IMR-90 (cell line): ENCODE data around the gene ZNF580. TPM values are rescaled to one million over a fixed set of nuclear protein-coding genes. Genes with fewer than 3 reads are reported as not detected.

Experiments used
- ATAC-seq: fragments of 200-7000 bp; cut with Tn5 transposase; 2 replicates; pipeline ENCODE4 v1.9.1; 2020; ENCODE audit warnings: low read depth, mild to moderate bottlenecking, moderate library complexity
- BruUV-seq: library from RNA; stranded (reverse); fragments of 400-500 nt; replicated peaks from 2 replicates; lab custom pipeline; 2021; lab: Mats Ljungman, UMichigan
- CTCF ChIA-PET: fragments of 300-600 bp; formaldehyde crosslinking; extraction: SDS; loops from one replicate; lab custom pipeline; 2021; ENCODE audit warnings: antibody characterized with exemption; lab: Yijun Ruan, JAX
- POLR2A ChIA-PET: fragments of 300-600 bp; sonication (Branson Sonifier 250); formaldehyde crosslinking; loops from one replicate; lab custom pipeline; 2022; ENCODE audit warnings: antibody characterized with exemption; ENCODE audit not compliant: unreplicated experiment; lab: Charles Lee
- DNase-seq: peaks from one replicate; pipeline ENCODE4 v3.0.0; 2013
- H2AFZ ChIP-seq: replicated peaks from 2 replicates; pipeline ENCODE3; 2013; ENCODE audit warnings: low read length, mild to moderate bottlenecking; ENCODE audit not compliant: poor library complexity
- H2AK5ac ChIP-seq: 2 replicates; pipeline ENCODE4 v1.6.1; 2013; ENCODE audit warnings: low read depth, low read length, inconsistent platforms
- H2AK9ac ChIP-seq: replicated peaks from 2 replicates; pipeline ENCODE3; 2013; ENCODE audit warnings: mild to moderate bottlenecking, low read depth, low read length, moderate library complexity; ENCODE audit not compliant: poor library complexity
- H2BK120ac ChIP-seq: 2 replicates; pipeline ENCODE4 v1.6.1; 2013; ENCODE audit warnings: low read depth, low read length, inconsistent platforms
- H2BK15ac ChIP-seq: 3 replicates; pipeline ENCODE4 v1.6.1; 2013; ENCODE audit warnings: low read depth, low read length, inconsistent platforms
- H2BK20ac ChIP-seq: 2 replicates; pipeline ENCODE4 v1.6.1; 2013; ENCODE audit warnings: low read depth, mild to moderate bottlenecking, inconsistent platforms, low read length, moderate library complexity
- H2BK5ac ChIP-seq: 2 replicates; pipeline ENCODE4 v1.6.1; 2013; ENCODE audit warnings: mild to moderate bottlenecking, low read depth, low read length, inconsistent platforms; ENCODE audit not compliant: poor library complexity, severe bottlenecking
- H3K14ac ChIP-seq: replicated peaks from 2 replicates; pipeline ENCODE4 v1.6.1; 2013; ENCODE audit warnings: low read depth, low read length, inconsistent platforms
- H3K18ac ChIP-seq: 2 replicates; pipeline ENCODE4 v1.6.1; 2013; ENCODE audit warnings: low read depth, low read length, control low read depth
- H3K23ac ChIP-seq: 2 replicates; pipeline ENCODE4 v1.6.1; 2013; ENCODE audit warnings: low read depth, low read length, inconsistent platforms
- H3K27ac ChIP-seq: 2 replicates; pipeline ENCODE4 v1.5.1; 2013; ENCODE audit warnings: mild to moderate bottlenecking, control low read depth, low read length; ENCODE audit not compliant: insufficient read depth
- H3K27me3 ChIP-seq: 2 replicates; pipeline ENCODE4 v1.6.1; 2013; ENCODE audit warnings: low read length; ENCODE audit not compliant: control insufficient read depth, insufficient read depth
- H3K36me3 ChIP-seq: 2 replicates; pipeline ENCODE4 v1.6.1; 2013; ENCODE audit warnings: low read length, mixed read lengths; ENCODE audit not compliant: control insufficient read depth, insufficient read depth
- H3K4ac ChIP-seq: 2 replicates; pipeline ENCODE4 v1.6.1; 2013; ENCODE audit warnings: low read depth, low read length, inconsistent platforms
- H3K4me1 ChIP-seq: 2 replicates; pipeline ENCODE4 v1.6.1; 2013; ENCODE audit warnings: low read length, mixed read lengths; ENCODE audit not compliant: control insufficient read depth, insufficient read depth
- H3K4me2 ChIP-seq: 2 replicates; pipeline ENCODE4 v1.6.1; 2013; ENCODE audit warnings: low read depth, mild to moderate bottlenecking, control low read depth, low read length, moderate library complexity
- H3K4me3 ChIP-seq: 2 replicates; pipeline ENCODE4 v1.5.1; 2013; ENCODE audit warnings: low read depth, mild to moderate bottlenecking, control low read depth, low read length, moderate library complexity; ENCODE audit not compliant: insufficient read depth
- H3K56ac ChIP-seq: 2 replicates; pipeline ENCODE4 v1.6.1; 2013; ENCODE audit warnings: low read length, inconsistent platforms; ENCODE audit not compliant: insufficient read depth; ENCODE audit errors: extremely low read depth
- H3K79me1 ChIP-seq, 2 experiments: 2 replicates each; pipeline ENCODE4 v1.6.1; 2013; ENCODE audit warnings: low read length in 2 of 2, inconsistent platforms in 1 of 2, low read depth in 1 of 2
- H3K9ac ChIP-seq: 2 replicates; pipeline ENCODE4 v1.6.1; 2013; ENCODE audit warnings: low read depth, low read length, control low read depth
- H3K9me1 ChIP-seq: 2 replicates; pipeline ENCODE4 v1.6.1; 2013; ENCODE audit warnings: low read length, inconsistent platforms; ENCODE audit not compliant: insufficient read depth
- H3K9me3 ChIP-seq: 2 replicates; pipeline ENCODE4 v1.6.1; 2013; ENCODE audit warnings: low read length; ENCODE audit not compliant: control insufficient read depth, insufficient read depth
- H4K20me1 ChIP-seq: 2 replicates; pipeline ENCODE4 v1.6.1; 2013; ENCODE audit warnings: low read length, inconsistent platforms; ENCODE audit not compliant: insufficient read depth
- H4K5ac ChIP-seq: 2 replicates; pipeline ENCODE4 v1.6.1; 2013; ENCODE audit warnings: mild to moderate bottlenecking, low read depth, low read length, control low read depth
- H4K8ac ChIP-seq, 2 experiments: 2 replicates each; pipeline ENCODE4 v1.6.1; 2013; ENCODE audit warnings: low read depth in 2 of 2, low read length in 2 of 2, control low read depth in 1 of 2, inconsistent platforms in 1 of 2
- H4K91ac ChIP-seq: 2 replicates; pipeline ENCODE4 v1.6.1; 2013; ENCODE audit warnings: low read depth, low read length, inconsistent platforms; ENCODE audit not compliant: insufficient read depth
- CEBPB ChIP-seq: IDR thresholded peaks from 2 replicates; pipeline ENCODE4 v1.6.1; 2012; ENCODE audit warnings: low read depth, low read length, improper control_type of control experiment
- FOS ChIP-seq: fragments of 150-350 bp; IDR thresholded peaks from 2 replicates; pipeline ENCODE4 v1.6.1; 2016; ENCODE audit warnings: low read depth, low read length
- MAFK ChIP-seq: IDR thresholded peaks from 2 replicates; pipeline ENCODE4 v1.6.1; 2012; ENCODE audit warnings: low read depth, low read length, improper control_type of control experiment
- MXI1 ChIP-seq: IDR thresholded peaks from 2 replicates; pipeline ENCODE4 v1.6.1; 2012; ENCODE audit warnings: low read depth, mild to moderate bottlenecking, low read length, moderate library complexity, borderline replicate concordance
- RAD21 ChIP-seq: IDR thresholded peaks from 2 replicates; pipeline ENCODE4 v1.6.1; 2012; ENCODE audit warnings: low read length, improper control_type of control experiment
- RCOR1 ChIP-seq: IDR thresholded peaks from 2 replicates; pipeline ENCODE4 v1.6.1; 2012; ENCODE audit warnings: mild to moderate bottlenecking, low read length, improper control_type of control experiment; ENCODE audit not compliant: insufficient replicate concordance
- RFX5 ChIP-seq: IDR thresholded peaks from 2 replicates; pipeline ENCODE4 v1.8.0; 2012; ENCODE audit warnings: low read depth, mild to moderate bottlenecking, low read length, moderate library complexity
- SMC3 ChIP-seq: fragments of 150-350 bp; IDR thresholded peaks from 2 replicates; pipeline ENCODE4 v1.6.1; 2016; ENCODE audit warnings: low read depth, mild to moderate bottlenecking, antibody characterized with exemption, low read length, moderate library complexity
- WGBS, 2 experiments: methylation state at CpG; one replicate each; pipeline versions ENCODE4 v1.1.5 to v1.1.7; 2013; ENCODE audit warnings: missing lambda C conversion rate in 2 of 2; ENCODE audit not compliant: insufficient read length in 1 of 2; ENCODE audit errors: extremely low coverage in 2 of 2; 5-methylcytosine and 5-hydroxymethylcytosine counted together
- dilution Hi-C: fragments of 300-500 bp; cut with HindIII; formaldehyde crosslinking; loops from one replicate; pipeline ENCODE4 v1.14.3; 2018; ENCODE audit warnings: low sequenced_read_pairs; ENCODE audit not compliant: unreplicated experiment
- in situ Hi-C: fragments of 300-500 bp; cut with MboI; formaldehyde crosslinking; loops from 3 replicates; pipeline ENCODE4 v1.14.3; 2019; ENCODE audit warnings: low sequenced_read_pairs, inconsistent platforms, mixed read lengths
- intact Hi-C: fragments of 100-400 bp; cut with micrococcal nuclease; formaldehyde crosslinking; loops from 2 replicates; pipeline ENCODE4 v1.10.0; 2022
- polyA plus RNA-seq, 3 experiments: library from polyadenylated mRNA; depleted of rRNA; stranded (reverse); fragments of >200 nt; gene quantifications; 2 replicates each; pipeline ENCODE4 v1.2.3, GENCODE V29; 2012; ENCODE audit warnings: low replicate concordance in 1 of 3
- total RNA-seq: library from RNA; depleted of rRNA; stranded (reverse); fragments of >200 nt; gene quantifications from 2 replicates; pipeline ENCODE4 v1.2.3, GENCODE V29; 2012
- TF ChIP-seq, protein P1 (sequence below): fragments of 150-350 bp; IDR thresholded peaks from 2 replicates; pipeline ENCODE4 v1.6.1; 2017; ENCODE audit warnings: mild to moderate bottlenecking, antibody characterized with exemption, low read length, low read depth

ZNF580 gene
- total and polyA plus RNA-seq, 2 of the 4 experiments (the other 2 are of a cell fraction): 1.4 to 36.9 TPM

DNA sequence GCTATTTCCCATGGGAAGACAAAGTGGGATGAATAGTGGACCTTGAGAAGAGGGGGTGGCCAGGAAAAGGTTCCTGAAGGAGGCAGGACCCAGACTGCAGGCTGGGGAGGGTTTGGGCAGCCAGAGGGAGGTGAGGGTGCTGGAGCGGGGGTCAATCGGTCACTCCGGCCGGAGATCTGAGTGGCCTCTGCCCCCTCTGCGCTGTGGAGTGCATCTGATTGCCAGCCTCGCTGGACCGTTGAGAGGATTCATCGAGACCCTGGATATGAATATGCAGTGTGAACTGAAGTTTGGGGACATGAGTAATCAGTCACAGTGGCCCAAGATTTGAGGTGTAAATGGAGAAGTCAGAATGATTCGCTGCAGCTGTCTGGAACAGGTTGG lies 5.5 kb upstream of the ZNF580 start:
- Histone ChIP-seq H3K27ac (peak overlapping the region; percentile 92), H3K79me1 (peaks cover 26 to 56% of the 10 kb centered on the region in 2 experiments), H4K20me1 (0 out of 2 replicates have a peak, but pooled peaks cover 9% of the 10 kb centered on the region), H2BK20ac (peak overlapping the region; percentile 4; the same call in 1 of the 2 replicates), H3K4me3 (peak overlapping the region; percentile 88), H2AK9ac (peak overlapping the region; percentile 81), H3K23ac (peak overlapping the region; percentile 80; the same call in 1 of the 2 replicates), H3K56ac (peak overlapping the region; percentile 79), H4K5ac (peak overlapping the region; percentile 98), H2AFZ (peak overlapping the region; percentile 38), H3K4me2 (peak overlapping the region; percentile 98), H3K4ac (peak overlapping the region; percentile 96), H2BK120ac (0 out of 2 replicates have a peak overlapping the region, but pooled peaks have one; percentile 31), H3K14ac (peak overlapping the region; percentile 97), H2BK5ac (peak overlapping the region; percentile 80), H3K9me3 (no peaks in the 10 kb centered on the region), H3K9me1 (peaks cover 18% of the 10 kb centered on the region), H3K4me1 (peaks cover 11% of the 10 kb centered on the region), H3K18ac (peak overlapping the region; percentile 66), H3K27me3 (no peaks in the 10 kb centered on the region), H2AK5ac (peak overlapping the region; percentile 97), H4K91ac (peak overlapping the region; percentile 91), H3K9ac (peak overlapping the region; percentile 98), H2BK15ac (peak overlapping the region; percentile 40; the same call in 1 of the 3 replicates), H4K8ac (peak overlapping the region; percentile 97 to 99), H3K36me3 (peaks cover 4% of the 10 kb centered on the region; the same call in 1 of the 2 replicates)
- no TSS peak for BruUV-seq
- ATAC-seq (peak; percentile 12; the same call in 1 of the 2 replicates), DNase-seq (no peak)
- POLR2A ChIA-PET: no interaction called here
- TF ChIP-seq SMC3 (no peak), CEBPB (no peak), MXI1 (no peak), FOS (no peak), RFX5 (no peak), RCOR1 (no peak), MAFK (no peak), RAD21 (no peak)
- TF ChIP-seq, protein P1, sequence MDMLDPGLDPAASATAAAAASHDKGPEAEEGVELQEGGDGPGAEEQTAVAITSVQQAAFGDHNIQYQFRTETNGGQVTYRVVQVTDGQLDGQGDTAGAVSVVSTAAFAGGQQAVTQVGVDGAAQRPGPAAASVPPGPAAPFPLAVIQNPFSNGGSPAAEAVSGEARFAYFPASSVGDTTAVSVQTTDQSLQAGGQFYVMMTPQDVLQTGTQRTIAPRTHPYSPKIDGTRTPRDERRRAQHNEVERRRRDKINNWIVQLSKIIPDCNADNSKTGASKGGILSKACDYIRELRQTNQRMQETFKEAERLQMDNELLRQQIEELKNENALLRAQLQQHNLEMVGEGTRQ: no peak
- intact Hi-C loops (loop anchor here (10.0 kb wide), 1 partner anchor 429 kb away; no protein-coding TSS in a partner anchor), dilution Hi-C loops (no loop called here), in situ Hi-C loops (loop anchor here (25.0 kb wide), 2 partner anchors 348 to 523 kb away; partner anchors contain the start of genes BRSK1, HSPBP1 and PPP1R12C)
- WGBS, 2 experiments: 36% methylated on average over 4 of the region's 9 CpGs; no CpG with 5 or more reads in 1 of the 2 experiments
- CTCF ChIA-PET: no interaction called here
